Rectal smooth muscle tissue (tissue), 1 donor: ENCODE results near the gene MCM3AP.
A peak's percentile ranks its signal among the peaks of the same experiment; 100 is the strongest.
"Not testable (repeated sequence)": the region's sequence is repeated elsewhere in the genome, so short reads cannot be mapped to it uniquely, and the experiment has no call there.

Source experiments
- H3K27ac ChIP-seq: one replicate; pipeline ENCODE4 v1.7.0; 2013; ENCODE audit warnings: low read depth, low read length, inconsistent platforms
- H3K27me3 ChIP-seq: one replicate; pipeline ENCODE4 v1.7.0; 2013; ENCODE audit warnings: low read length; ENCODE audit not compliant: control insufficient read depth, insufficient read depth
- H3K36me3 ChIP-seq: one replicate; pipeline ENCODE4 v1.7.0; 2013; ENCODE audit warnings: low read length; ENCODE audit not compliant: control insufficient read depth, insufficient read depth
- H3K4me1 ChIP-seq: one replicate; pipeline ENCODE4 v1.7.0; 2013; ENCODE audit warnings: low read length; ENCODE audit not compliant: control insufficient read depth, insufficient read depth
- H3K4me3 ChIP-seq: one replicate; pipeline ENCODE4 v1.7.0; 2013; ENCODE audit warnings: low read length
- H3K9ac ChIP-seq: one replicate; pipeline ENCODE4 v1.7.0; 2013; ENCODE audit warnings: low read length

Gene MCM3AP

DNA sequence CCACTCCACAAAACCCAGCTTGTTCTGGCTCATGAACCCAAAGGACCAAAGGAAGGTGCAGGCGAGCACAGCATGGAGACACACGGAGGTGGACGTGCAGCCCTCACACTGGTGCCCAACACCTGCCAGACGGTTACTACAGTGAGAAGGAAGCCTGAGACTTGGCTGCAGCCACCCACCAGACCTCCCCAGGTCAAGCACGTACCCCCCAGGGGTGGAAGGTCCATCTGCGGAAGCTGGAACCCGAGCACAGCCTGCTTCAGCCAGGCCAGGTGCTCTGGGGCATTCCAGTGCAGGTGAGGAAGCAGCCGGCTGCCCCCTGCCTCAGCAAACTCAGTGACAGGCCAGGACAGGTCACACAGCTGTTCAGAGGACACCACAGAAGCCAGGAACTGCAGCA is 40.8 kb downstream of the MCM3AP start:
- Histone ChIP-seq H3K27ac (no peak overlapping the region), H3K36me3 (peaks cover 51% of the 10 kb centered on the region), H3K27me3 (no peaks in the 10 kb centered on the region), H3K9ac (no peak overlapping the region), H3K4me3 (no peak overlapping the region), H3K4me1 (no peaks in the 10 kb centered on the region)

DNA sequence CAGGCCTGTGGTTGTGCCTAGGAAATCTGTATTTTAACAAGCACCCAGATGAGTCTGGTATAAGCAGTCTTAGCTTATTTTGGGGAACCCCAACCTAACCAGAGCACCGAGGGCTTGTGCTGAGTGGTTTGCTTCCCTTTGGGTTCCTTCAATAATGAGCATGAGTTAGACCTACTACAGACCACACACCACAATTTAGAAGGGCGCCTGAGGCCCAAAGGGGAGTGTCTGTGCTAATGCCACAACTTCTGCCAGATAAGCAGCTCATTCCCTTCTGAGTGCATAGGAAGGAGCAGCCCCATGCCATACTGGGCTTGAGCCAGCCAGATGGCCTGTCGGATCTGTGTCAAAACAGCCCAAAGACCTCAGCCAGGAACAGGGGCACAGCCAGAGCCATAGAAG is 41.5 kb downstream of the MCM3AP start:
- H3K9ac ChIP-seq, result no peak overlapping the region
- H3K27ac ChIP-seq, result no peak overlapping the region
- H3K27me3 ChIP-seq, result no peaks in the 10 kb centered on the region
- H3K36me3 ChIP-seq, result peaks cover 55% of the 10 kb centered on the region
- H3K4me3 ChIP-seq, result no peak overlapping the region
- no peaks in the 10 kb centered on the region for H3K4me1 ChIP-seq

DNA sequence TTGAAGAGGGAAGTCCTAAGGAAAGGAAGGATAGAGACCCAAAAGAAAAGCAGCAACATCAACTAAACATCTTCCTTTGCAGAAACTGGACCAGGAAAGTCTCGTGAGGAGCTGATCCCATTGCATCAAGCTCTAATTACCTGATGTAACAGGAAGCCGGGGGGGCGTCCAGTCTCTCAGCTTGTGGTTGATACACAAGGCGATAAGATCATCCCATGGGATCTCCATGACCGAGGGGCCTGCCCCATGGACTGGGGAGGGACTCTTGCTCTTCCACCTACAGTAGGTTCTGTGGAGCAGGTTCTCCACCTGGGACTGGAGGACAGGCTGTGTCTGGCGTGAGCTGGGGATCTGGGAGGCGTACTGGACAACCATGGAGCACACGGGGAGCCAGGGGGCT is 42.1 kb downstream of the MCM3AP start:
- Histone ChIP-seq H3K9ac (no peak overlapping the region), H3K27ac (no peak overlapping the region), H3K4me1 (no peaks in the 10 kb centered on the region), H3K4me3 (no peak overlapping the region), H3K36me3 (peaks cover 57% of the 10 kb centered on the region), H3K27me3 (no peaks in the 10 kb centered on the region)

DNA sequence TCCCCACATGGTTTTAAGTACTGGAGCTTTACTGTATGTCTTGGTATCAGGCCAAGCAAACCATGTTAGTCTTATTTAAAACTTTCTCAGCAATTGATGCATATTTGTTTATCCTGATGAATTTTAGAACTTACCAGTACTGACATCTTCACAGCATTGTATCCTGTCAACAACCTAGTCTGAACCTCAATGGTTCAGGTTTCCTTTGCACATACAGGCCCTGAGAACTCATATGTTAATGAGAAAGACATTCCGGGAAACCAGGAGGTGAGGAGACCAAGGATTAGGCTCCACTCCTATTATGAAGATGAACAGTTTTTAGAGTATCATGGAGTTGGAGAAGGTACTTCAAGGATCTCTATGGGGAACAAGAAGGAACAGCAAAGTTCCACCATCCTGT is 43.8 kb downstream of the MCM3AP start:
- peaks cover 55% of the 10 kb centered on the region for H3K36me3 ChIP-seq
- H3K4me1 ChIP-seq, H3K27ac ChIP-seq, H3K4me3 ChIP-seq, H3K9ac ChIP-seq, H3K27me3 ChIP-seq: not testable (repeated sequence)

DNA sequence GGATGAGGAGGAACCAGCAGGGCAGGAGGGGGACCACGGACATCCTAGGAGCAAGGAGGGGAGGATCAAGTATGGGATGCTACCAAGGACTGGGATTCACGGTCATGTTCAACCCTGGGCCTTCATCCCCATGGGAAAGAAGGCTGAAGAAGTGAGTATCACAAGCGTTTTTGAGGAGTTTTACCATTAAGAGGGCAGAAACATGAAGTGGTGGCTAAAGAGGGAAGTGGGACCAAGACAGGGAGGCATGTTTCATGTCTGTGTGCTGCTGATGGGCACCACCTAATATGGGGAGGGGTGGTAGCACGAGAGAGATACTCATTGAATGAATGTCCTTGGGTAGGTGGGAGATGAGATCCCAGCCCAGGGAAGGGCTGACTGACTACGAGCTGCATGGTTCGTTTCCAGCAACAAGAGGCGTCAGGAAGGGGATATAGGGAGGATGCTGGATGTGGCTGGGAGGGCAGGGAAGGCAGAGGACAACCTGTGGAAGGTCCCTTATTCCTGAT is 45.5 kb downstream of the MCM3AP start:
- Histone ChIP-seq H3K36me3 (peaks cover 51% of the 10 kb centered on the region), H3K9ac (no peak overlapping the region), H3K4me1 (no peaks in the 10 kb centered on the region), H3K27me3 (no peaks in the 10 kb centered on the region), H3K4me3 (no peak overlapping the region), H3K27ac (no peak overlapping the region)

DNA sequence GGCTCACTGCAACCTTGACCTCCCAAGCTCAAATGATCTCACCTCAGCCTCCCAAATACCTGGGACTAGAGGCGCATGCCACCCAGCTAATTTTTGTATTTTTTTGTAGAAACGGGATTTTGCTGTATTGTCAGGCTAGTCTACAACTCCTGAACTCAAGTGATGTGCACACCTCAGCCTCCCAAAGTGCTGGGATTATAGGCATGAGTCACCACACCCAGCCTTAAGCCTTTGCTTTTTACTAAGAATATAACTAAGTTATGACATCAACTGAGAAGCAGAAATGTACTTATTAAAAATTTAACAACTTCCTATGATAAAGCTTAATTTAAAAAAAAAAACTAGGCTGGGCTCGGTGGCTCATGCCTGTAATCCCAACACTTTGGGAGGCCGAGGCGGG is 47.9 kb downstream of the MCM3AP start:
- Histone ChIP-seq H3K4me1 (no peaks in the 10 kb centered on the region), H3K9ac (no peak overlapping the region), H3K4me3 (no peak overlapping the region), H3K27ac (no peak overlapping the region), H3K27me3 (no peaks in the 10 kb centered on the region), H3K36me3 (peaks cover 38% of the 10 kb centered on the region)

DNA sequence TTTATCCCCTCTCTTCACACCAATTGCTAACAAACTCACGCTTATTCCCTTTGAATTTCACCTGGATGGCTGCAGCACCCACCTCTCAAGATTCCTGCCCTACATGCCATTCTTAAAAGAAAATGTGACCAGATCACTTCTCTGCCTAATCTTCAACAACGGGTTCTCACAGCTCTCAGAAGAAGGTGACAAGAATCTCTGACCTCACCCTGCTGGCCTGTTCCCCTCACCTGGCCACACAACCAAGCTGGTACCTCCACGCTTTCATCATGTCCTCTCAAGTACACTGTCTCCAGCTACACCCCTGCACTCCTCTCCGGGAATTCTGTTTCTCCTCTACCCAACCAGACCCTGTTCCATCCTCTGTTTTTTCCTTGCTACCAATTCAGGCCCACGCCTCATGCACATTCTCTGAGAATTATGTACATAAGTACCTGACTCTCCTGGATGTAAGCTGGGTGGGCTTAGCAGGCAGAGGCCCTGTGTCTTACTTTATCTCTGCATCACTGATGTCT is 50.9 kb downstream of the MCM3AP start:
- Histone ChIP-seq H3K27me3 (no peaks in the 10 kb centered on the region), H3K4me3 (no peak overlapping the region), H3K4me1 (peaks cover 3% of the 10 kb centered on the region), H3K36me3 (peaks cover 24% of the 10 kb centered on the region), H3K9ac (no peak overlapping the region), H3K27ac (no peak overlapping the region)

DNA sequence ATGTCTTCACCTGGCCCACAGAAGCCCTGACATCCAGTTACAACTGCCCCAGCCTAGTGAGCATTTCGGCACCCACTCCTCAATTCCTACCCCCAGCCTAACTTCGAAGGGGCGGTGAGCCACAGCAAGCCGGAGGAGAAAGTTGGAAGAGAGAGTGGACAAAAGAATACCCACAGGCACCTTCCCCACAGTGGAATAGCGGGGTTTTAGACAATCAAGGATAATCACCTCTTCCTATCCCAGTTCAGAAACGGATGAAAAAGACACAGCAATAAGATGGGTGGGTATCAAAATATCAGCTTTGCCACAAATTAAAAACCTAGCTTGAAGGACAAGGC is 55.5 kb downstream of the MCM3AP start:
- Histone ChIP-seq H3K4me3 (peak overlapping the region; percentile 63), H3K4me1 (peaks cover 9% of the 10 kb centered on the region), H3K36me3 (peaks cover 8% of the 10 kb centered on the region), H3K27ac (no peak overlapping the region), H3K9ac (no peak overlapping the region), H3K27me3 (no peaks in the 10 kb centered on the region)

DNA sequence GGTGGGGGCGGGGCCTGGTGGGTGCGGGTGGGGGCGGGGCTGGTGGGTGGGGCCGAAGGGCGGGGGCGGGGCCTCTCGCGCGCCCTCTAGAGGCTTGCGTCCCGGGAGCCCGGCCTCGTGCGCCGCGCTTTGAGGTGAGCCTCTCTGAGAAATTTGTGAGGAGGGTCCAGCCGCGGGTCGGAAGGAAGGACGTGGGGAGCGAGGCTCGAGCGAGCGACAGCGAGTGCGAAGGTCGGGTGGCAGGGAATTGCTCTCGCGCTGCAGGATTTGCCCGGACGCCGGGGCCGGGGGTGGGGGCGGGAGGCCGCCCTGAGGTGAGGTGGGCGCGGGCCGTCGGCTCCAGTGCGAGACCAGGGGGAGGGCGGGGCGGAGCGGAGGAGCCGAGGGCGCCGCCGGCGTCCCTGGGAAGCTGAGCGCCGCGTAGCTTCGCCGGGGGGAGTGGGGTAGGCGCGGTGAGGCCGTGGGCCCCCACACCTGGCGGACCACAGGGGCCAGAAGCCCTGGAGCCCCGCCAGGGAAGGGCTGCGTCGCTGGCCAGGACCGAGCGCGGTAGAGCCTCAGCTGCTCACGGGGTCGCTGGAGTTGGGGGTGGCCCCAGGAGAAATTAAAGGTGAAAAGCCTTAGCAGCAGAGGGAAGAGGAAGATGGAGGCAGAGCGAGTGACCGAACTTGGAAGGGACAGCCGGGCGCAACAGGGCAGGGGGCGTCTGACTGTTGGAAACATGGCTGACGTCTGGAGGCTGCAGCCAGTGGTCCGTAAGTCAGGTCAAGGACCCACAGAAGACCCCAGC is 56.1 kb downstream of the MCM3AP start:
- no peaks in the 10 kb centered on the region for H3K27me3 ChIP-seq
- peak overlapping the region; percentile 63 for H3K4me3 ChIP-seq
- H3K9ac ChIP-seq, result no peak overlapping the region
- no peak overlapping the region for H3K27ac ChIP-seq
- H3K36me3 ChIP-seq, result peaks cover 3% of the 10 kb centered on the region
- peaks cover 9% of the 10 kb centered on the region for H3K4me1 ChIP-seq

DNA sequence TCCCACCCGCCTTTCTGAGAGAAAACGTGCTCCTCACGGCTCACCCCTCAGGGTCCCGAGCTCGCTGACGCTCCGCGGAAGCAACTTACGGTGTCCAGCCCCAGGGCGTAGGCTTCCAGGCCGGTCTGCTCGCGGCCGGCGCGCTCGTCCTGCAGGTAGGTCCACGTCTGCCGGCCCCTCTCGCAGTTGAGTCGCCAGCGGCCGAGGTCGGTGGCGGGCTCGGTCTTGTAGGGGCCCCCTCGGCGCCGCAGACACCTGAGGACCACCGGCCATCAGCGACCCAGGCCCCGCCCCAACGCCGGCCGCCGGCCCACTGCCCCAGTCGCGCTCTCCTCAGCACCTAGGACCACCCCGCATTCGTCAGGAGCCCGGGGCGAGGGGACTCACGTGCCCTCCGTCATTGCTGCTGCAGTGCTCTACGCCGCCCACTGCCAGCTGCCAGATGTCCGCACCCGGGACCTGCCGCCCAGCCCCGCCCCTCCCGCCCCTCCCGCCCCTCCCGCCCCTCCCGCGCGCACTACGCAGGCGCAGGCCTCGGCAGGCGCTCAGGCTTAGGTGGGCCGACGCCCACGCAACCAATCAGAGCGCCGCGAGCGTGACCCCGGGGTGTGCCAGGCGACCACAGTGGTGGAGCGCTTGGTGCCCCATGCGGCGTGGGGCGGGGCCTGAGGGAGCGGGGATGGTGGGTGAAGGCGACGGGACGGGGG is 56.9 kb downstream of the MCM3AP start, which contains the start of gene LSS:
LSS (minus strand) TSS at position 430 of the 707 bp plus-strand sequence; CDS start at position 401, 29 bp downstream.
- Histone ChIP-seq H3K36me3 (no peaks in the 10 kb centered on the region), H3K4me1 (peaks cover 9% of the 10 kb centered on the region), H3K4me3 (peak within 1 kb of the TSS; percentile 88)

DNA sequence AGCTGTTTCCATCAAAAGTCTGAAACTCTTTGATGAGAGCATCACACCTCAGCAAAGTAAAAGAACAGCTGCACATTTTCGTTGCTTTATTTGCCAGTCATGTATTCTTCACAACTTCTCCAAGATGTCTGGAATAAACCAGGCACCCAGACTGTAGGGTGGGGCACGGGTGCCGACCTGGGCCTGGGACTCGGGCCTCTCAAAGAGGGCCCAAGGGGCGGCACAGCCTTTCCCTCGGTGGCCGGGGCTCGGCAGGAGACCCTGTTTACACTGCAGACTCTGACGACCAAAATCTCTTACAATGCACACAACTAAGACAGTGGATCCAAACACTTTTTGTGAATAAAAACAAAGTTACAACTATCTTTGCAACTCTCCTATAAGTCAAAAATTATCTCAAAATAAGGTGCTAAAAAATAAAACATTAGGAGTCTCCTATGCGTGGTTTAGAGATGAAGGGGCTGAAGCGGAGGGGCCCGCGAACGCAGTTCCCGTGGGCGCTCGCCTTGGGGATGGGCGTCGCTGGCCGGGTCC is 57.5 kb downstream of the MCM3AP start:
- peak overlapping the region; percentile 89 for H3K9ac ChIP-seq

More for the DNA sequence above, 56.9 kb downstream of the MCM3AP start, which contains the start of gene LSS:
- Histone ChIP-seq H3K27me3 (no peaks in the 10 kb centered on the region), H3K27ac (peak within 1 kb of the TSS; percentile 70), H3K9ac (peak within 1 kb of the TSS; percentile 89)

DNA sequence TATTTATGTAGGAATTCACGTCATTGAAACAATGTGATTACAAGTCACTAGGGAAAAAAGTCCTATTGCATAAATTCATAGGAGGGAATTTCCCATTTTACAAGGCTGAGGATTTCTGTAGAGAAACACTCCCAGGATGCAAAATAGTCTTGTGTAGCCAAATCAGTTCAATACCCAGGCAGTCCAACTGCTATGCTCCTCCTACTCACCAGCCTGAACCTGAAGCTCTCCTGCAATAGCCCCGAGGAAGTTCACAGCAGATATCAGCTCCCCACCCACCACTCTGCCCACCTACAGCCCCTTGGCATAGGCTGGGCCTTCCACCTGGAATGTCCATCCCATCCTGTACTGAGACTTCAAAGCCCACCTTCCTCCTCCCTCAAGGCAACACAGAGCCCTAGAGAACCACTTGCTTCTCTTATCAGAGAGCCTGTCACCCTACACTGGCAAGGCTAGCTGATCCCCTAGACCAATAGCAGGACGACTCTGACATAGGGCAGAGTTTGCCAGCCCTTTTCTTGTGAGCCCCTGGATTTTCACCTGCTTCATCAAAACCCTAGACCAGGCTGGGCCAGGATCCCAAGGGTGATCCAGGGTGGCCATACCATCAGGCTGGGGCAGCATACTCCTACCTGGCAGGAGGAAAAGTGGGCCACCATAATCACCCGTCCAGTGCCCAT is 58.4 kb downstream of the MCM3AP start:
- peaks cover 4% of the 10 kb centered on the region for H3K36me3 ChIP-seq
- peaks cover 9% of the 10 kb centered on the region for H3K4me1 ChIP-seq
- H3K4me3 ChIP-seq, result peak overlapping the region; percentile 3
- H3K9ac ChIP-seq, result no peak overlapping the region
- no peak overlapping the region for H3K27ac ChIP-seq
- H3K27me3 ChIP-seq, result no peaks in the 10 kb centered on the region

More for the DNA sequence above, 57.5 kb downstream of the MCM3AP start:
- Histone ChIP-seq H3K4me3 (peak overlapping the region; percentile 88), H3K4me1 (peaks cover 9% of the 10 kb centered on the region), H3K36me3 (no peaks in the 10 kb centered on the region), H3K27me3 (no peaks in the 10 kb centered on the region), H3K27ac (peak overlapping the region; percentile 70)
